GM20000 (cell line): ENCODE measurements around the gene CDC7.
"Not testable (repeated sequence)": the region's sequence is repeated elsewhere in the genome, so short reads cannot be mapped to it uniquely, and the experiment has no call there.

Experiments
- DNase-seq: peaks from one replicate; pipeline ENCODE4 v3.0.0; 2012; ENCODE audit warnings: low spot score
- CTCF ChIP-seq: IDR thresholded peaks from 2 replicates; pipeline ENCODE4 v1.5.1; 2012; ENCODE audit warnings: mild to moderate bottlenecking, control low read depth; ENCODE audit errors: extremely low read depth, missing control alignments

Gene CDC7

GRCh38 chr1:91500756-91501522 is at the start of gene CDC7:
CDC7 (plus strand) TSS chr1:91500851; CDS start chr1:91501717, 866 bp downstream.
- peak; percentile 18 for TF ChIP-seq CTCF
- peak; percentile 90 for DNase-seq

- DNase-seq: no peak
- TF ChIP-seq CTCF: no peak
Observed at GRCh38 chr1:91454136-91454535, 46.5 kb upstream of the CDC7 start.

GRCh38 chr1:91455334-91455733 is 45.3 kb upstream of the CDC7 start:
- no peak for DNase-seq
- no peak for TF ChIP-seq CTCF

- no peak for DNase-seq
- no peak for TF ChIP-seq CTCF
Observed at GRCh38 chr1:91455896-91456295, 44.8 kb upstream of the CDC7 start.

- DNase-seq: not testable (repeated sequence)
Observed at GRCh38 chr1:91465350-91465749, 35.3 kb upstream of the CDC7 start.

- no peak for DNase-seq
- no peak for TF ChIP-seq CTCF
Observed at GRCh38 chr1:91476533-91477217, 24.0 kb upstream of the CDC7 start.

GRCh38 chr1:91487469-91487868 is 13.2 kb upstream of the CDC7 start:
- no peak for TF ChIP-seq CTCF
- no peak for DNase-seq

- TF ChIP-seq CTCF: no peak
- DNase-seq: no peak
Observed at GRCh38 chr1:91490501-91490900, 10.2 kb upstream of the CDC7 start.
